NCI-H2171 (cell line): Measurements from ENCODE around the gene A3GALT2.

ENCODE experiments used
- DNase-seq: peaks from one replicate; lab custom pipeline; 2025; lab: John Stamatoyannopoulos, UW

Gene A3GALT2

DNA sequence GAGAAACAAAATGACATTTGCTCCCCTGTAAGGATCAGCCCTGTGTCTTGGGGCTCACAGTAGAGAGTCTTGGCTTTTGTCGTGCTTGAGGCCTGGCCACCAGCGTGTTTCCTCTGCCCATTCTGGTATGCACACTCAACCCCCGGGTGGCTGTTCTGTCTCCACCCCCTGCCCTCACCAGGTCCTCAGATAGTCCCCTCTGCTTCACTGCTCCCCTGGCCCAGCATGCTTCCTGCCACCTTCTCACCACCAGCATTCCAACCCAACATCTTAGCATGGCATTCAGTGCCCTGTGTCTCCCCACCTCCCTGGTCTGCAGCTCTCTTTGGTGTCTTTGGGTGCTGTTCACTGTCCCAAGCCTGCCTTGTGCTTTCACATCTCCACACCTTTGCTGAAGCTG, 48.4 kb downstream of the A3GALT2 start:
- DNase-seq = no peak

DNA sequence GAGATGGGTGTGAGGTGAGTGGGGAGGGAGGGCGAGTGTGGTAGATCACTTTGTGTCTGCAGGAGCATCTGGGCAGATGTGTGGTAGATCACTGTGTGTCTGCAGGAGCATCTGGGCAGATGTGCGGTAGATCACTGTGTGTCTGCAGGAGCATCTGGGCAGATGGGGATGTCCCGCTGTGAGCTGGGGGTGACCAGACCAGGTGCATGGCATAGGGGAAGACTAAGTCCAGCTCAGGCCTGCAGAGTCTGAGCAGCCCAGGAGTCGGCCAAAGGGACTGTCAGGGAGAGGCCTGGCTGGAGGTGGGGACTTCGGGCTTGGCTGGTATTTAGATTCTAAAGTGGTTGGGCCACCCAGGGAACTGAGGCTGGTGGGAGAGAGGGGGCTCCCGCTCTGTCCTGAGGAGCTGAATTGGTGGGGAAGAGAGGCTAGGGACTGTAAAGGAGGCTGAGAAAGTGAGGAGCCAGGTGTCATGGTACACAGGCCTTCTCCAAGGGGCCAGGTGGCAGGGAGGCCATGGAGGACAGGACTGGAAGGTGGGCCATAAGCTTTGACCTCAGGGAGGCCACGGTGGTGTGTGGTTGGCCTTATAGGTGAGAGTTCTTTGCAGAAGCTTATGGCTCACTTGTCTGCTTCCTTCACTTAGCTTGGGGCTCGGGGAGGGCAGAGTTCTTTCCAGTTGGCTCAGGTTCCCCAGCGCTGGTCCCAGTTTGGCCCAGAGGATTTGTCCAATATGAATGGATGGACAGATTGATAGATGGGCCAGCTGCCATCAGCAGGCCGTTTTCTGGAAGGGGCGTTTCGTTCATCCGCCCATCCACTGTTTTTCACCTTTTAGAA, 49.0 kb downstream of the A3GALT2 start:
- no peak for DNase-seq

DNA sequence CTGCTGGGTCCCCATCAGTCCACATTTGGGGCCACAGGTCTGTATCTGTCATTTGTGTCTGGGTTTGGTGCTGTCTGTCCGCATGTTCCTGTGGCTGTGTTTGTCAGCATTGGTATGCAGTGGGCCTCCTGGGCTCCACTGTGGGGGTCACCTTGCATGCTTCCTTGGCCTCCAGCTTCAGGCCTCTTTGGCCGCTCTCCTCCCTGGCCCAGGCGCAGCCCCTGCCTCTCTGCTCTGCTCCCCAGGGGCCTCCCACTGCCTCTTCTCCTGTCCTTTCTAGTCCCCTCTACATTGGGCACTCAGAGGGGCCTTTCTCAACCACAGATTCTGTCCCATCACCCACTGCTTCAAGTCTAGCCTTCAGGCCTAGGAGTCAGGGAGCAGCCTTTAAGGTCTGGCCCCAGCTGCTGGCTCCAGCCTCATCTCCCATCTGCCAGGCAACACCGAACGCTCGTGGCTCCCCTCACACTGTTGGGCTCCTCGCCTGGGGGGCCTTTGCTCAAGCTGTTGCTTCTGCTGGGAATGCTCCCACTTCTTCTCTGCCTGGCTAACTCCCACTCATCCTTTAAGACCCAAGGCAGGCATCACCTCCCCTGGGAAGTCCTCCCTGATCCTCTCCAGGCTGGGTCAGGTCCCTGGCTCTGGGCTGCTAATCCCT, 50.0 kb downstream of the A3GALT2 start:
- no peak for DNase-seq

DNA sequence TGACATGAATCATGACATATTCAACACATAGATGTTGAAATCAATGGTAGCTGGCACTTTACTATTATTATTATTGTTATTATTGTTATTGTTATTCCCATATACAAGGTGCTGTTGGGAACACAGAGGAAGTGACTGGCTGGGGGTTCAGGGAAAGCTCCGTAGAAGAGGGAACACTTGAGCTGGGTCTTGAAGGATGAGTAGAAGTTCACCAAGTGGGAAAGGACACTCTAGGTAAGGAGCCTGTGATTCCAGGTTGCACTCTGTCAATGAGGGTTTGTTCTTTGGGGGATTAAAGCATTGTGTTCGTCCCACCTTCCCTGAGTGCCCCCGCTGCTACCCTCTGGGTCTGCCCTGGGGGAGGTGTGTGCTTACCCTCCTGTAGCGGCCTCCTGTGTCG, 50.5 kb downstream of the A3GALT2 start:
- DNase-seq = no peak

DNA sequence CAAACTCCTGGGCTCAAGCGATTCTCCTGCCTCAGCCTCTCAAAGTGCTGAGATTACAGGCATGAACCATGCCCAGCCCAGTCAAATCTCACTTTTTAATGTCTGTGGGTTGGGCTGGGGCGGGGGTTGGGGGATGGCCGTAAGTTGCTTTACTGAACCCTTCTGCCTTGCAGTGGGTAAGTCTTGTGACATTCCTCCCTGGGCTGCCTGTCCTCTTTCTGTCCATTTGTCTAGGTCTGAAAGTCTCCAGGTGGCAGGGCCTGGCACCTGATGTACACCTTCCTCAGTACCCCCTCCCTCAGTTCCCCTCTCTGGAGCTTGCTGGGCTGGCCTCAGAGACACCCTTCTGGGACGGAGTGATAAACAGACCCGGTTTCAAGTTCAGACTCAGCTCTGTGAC, 51.3 kb downstream of the A3GALT2 start:
- DNase-seq = no peak

DNA sequence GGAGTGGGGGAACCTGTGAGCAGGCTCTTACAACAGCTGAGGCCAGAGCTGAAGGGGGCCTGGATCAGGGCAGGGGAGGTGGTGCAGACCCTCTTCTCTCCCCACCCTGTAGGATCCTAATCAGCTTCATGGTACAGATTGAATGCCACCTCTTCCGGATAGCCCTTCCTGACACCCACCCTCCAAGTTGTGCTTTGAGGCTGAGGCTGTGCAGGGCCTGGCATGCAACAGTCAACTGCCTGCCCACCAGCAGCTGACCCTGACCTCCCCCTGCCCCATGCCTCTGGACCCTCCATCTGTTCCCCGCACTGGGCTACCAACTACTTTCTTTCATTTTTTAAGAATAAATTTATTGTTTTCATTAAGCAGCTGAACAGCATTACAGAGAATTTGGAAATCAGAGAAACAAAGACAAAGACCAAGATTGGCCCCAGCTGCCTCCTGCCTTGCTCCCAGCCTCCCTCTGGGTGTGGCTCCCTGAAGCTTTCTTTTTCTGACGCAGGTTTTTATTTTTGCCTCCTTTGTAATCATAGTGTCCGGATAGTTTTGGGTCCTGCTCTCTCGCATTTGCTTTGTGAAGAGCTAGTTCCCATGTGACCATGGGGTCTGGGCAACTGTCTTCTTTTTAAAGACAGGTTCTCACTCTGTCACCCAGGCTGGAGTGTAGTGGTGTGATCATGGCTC, 51.8 kb downstream of the A3GALT2 start:
- no peak for DNase-seq

DNA sequence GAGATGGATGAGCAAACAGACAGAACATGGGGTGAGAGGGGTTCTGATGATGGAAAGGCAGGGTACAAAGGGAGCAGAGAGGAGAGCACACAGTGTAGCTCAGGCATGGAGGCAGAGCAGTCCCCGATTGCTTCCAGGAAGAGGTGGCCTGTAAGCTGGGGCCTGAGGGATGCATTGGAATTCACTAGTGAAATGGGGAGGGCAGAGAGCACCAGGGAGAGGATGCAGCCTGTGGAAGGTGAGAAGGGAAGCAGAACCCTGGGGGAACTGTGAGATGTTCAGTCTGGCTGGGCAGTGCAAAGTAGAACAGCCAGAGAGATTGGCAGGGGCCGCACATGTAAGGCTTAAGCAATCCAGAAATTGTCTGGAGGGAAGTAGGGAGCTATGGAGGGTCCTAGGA, 52.4 kb downstream of the A3GALT2 start:
- DNase-seq = no peak

DNA sequence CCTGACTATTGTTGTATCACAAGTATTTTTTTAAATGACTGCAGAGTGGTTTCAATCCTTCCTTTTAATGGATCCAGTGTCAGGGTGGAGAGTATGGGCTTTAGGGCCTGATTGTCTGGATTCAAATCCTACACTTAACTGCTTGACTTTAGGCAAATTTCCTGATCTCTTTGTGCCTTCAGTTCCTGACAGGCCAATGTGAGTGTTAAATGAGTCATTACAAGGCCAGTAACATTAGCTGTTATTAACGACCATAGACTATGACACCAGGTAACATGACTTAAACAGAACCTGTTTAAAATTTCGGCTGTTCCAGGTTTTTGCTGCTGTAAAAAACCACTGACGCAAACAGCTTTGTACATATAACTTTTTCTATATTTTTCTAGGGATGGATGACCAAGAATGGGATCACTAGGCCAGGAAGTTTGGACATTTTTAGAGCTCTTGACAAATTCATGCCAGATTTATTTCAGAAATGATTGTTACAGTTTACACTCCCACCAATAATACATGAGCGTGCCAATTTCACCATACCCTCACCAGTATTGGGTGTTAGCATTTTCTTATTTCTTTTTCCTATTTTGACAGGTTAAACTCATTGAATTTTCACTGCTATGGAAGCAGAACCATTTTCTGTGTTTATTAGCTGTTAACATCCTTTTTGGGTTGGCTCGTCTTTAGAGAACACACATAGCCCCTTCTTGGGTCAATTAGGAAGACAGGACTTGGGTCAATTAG, 53.3 kb downstream of the A3GALT2 start:
- no peak for DNase-seq

DNA sequence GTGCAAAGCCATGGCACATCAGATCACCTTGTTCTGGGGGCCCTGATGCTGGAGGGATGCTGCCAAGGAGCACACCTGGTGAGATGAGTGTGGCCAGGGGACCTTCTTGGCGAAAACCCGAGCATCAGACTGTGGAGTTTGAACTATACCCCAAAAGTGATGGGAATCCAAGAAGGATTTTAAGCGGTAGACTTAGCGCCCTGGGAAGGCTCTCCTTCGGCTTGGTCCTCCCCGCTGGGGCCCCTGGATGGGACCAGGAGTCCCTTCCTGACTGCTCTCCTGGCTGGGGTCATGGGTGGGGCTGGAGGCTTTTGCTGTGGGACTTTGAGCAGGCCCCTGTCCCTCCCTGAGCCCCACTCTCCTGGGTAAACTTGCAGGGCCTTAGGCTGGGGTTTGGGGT, 54.1 kb downstream of the A3GALT2 start:
- DNase-seq = no peak

DNA sequence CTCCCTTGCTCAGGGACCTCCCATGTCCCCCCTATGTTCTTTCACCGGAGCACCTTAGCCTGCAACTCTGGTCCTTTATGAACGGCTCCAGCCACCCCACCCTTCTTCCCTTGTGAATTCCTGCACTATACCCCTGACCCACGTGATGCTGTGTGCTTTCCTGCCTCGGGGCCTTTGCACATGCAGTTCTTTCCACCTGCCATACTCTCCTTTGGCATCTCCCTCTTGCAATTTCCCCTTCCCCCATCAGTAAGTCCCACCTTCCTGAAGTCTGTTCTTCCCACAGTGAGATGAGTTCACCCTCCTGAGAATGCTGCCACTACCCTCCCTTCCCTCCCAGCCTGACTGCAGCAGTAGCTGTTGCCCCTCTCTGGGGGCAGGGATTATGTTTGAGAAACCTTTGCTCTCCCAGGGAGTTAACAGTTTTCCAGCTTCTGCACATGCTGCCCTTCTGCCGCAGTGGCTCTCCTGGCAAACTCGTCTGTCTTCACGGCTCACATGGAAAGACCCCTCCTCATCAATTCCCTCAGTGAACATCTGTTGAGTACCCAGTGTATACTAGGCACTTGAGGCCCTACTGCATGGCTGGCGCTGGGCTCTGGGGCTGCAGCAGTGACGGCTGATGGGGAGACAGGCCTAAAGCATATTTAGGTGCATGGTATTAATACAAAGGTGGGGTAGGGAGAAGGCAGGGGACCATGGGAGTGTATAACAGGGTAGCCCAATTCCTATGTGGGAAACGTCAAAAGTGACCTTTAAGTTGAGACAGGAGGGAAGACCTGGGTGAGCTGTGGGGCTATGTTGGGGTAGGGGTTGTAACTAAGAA, 54.9 kb downstream of the A3GALT2 start:
- DNase-seq = no peak

DNA sequence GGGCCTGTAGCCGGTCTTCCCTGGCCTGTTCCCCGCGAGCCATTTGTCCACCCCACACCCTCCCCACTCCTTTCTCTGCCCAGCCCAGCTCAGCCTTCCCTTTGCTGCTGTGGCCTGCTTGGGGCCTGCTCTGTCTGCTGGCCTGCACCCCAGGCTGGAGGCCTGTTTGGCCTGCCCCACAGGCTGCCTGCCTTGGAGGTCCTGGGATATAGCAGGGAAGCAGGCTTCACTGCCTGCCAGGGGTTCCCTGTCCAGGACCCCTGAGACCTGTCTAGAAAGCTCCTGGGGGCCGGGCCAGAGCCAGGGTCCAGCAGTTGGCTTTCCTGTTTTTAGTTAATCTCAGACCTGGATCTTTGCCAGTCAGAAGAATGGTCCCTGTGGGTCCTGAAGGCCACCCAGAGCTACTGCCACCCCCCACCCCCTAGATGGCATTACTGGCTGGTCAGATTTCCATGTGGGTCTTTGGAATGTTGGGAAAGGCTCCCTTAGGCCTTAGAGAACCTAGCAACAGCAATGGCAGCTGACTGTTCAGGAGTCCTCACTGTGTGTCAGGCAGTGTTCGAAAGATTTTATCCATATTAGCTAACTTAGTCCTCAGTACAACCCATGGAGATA, 56.9 kb downstream of the A3GALT2 start:
- no peak for DNase-seq

DNA sequence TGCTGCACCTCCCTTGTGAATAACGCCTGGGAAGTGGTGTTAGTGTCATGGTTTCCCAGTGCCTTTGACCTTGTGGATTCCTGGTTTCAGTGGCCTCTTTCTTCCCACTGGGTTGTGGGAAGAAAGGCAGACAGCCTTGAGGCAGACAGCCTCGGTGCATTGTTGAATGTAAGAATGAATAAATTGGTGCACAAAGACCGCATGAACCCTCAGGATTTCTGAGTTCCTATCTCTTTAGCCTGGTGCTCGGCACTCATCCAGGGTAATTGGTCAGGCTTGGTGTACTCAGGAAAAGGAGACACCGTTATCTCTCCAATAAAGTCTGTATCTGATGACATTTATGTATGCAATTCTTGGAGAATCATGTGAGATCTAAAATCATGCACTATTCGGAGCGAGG, 59.6 kb downstream of the A3GALT2 start:
- no peak for DNase-seq

DNA sequence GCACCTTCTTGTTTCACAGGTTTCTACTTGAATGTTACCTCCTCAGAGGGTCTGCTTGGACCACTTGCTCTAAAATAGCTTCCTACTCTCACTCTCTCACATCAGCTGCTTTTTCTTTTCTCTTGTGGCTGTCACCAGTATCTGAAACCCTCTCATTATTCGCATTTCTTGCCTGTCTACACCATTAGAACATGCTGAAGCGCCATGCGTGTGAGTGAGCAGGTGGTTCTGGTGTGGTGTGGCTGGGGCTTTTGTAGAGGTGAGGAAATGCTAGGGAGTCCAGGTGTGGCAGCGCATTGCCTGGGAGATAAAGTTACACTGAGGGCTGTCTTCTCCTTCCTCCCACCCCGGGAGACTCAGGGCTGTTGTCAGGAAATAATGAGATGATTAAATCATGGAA, 60.5 kb downstream of the A3GALT2 start:
- peak; percentile 75 for DNase-seq

DNA sequence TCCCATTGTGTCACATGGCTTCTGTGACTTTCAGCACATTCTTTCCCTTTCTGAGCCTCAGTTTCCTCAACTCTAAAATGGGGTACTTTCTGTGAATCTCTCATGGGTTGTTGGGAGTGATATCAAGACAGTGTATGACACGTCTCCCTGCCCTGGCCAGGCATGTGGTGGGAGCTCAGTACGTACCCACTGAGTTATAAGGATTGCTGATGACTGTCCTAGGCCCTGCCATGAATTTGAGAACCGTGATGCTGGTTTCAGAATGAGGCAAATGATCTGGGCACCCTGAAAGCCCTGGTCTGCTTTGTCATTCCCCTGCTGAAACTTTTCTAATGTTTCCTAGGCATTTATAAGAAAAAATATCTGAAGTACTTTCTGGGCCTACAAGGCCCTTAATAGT, 61.0 kb downstream of the A3GALT2 start:
- DNase-seq = no peak

DNA sequence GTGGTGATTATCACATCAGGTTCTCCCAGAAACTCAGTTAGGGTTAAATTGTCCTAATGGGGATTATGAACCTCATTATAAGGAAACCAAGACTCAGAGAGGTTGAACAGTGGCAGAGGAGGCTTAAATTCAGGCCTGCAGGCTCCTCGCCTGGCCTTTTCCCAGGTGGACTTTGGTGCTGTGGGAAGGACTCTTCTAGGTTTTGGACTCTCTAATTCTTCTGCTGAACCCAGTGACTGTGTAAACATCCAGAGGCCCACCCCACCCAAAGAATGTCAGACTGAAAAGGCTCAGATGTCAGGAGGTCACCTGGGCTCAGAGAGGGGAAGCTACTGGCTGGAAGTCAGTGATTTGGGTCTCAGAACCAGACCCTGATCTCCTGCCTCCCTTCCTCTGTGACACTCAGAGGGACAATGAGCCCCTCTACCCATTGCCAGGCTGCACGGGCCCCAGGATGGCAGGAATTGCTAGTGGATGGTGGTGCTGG, 62.1 kb downstream of the A3GALT2 start:
- no peak for DNase-seq

DNA sequence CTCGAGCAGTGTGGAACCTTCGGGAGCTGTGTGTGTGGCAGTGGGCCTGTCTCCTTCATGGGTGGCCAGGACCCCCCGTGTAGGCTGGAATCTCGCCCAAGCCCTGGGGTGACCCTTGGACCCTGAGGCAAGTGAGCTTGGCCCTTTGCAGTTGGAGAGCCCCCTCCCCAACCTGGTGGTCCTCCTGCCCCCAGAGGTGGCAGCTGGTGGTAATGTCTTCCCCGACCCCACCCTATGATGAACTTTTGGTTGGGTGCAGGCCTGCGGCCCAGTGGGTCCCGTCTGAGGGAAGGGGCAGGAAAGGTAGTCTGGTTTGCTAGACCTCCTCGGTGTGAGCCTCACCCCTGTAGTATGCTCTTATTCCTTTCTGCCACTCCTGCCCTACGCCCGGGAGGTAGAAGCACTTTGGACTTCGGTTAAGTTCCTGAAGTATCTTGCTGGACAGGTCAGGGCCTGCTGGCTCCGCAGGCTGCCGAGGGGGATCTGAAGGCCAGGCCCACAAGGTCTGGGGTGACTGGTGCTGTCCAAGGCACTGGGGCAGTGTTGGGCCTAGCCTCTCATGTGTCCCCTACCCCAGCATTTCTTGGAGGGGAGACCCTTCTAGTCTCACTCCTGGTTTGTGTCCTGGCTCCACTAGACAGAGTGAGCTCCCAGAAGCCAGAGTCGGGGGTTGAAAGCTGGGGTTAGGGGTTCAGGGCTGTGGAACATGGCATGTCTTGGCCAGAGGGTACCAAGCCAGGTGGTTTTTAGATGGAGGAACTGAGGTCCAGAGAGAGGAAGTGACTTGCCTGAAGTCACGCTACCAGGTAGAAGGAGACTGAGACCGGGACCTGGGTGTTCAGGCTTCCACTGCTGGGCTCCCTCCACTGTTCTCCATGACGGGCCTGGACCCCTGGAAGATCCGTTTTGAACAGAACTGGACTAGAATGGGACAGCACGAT, 62.9 kb downstream of the A3GALT2 start:
- no peak for DNase-seq

DNA sequence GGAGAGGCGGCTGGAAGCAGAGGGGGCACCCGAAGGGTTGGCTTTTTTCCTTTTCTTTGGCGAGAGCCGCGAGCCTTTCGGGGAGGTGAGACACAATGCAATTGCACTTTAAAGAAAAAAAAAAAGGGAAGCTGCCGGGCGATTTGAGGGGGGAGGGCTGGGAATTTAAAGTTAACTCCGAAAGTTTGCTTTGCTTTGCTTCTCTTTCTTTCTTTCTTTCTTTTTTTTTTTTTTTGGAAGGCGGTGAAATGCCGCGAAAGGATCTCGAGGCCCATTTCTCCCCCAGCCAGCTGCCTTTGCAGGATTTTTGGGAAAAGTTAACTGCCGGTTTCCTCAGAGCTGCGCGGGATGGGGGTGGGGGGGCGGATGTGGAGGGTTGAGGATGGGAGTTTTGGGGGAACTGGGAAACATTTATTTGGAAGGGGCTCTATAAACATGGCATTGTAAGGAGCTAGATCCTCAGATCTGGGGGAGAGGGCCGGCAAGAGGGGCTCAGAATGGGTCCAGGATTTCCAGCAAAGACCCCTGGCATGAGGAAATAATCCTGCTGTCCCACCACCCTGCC, 63.6 kb downstream of the A3GALT2 start:
- no peak for DNase-seq
